Activated CD4-positive, alpha-beta T cell treated with anti-CD3 and anti-CD28 coated beads for 24 hours (primary cell): ENCODE measurements around the gene KHNYN.

Source experiments
- DNase-seq, 2 donors: peaks; one replicate each; pipeline ENCODE4 v3.0.0-alpha.2; 2020; ENCODE audit warnings: low read depth in 2 of 2

KHNYN gene

GRCh38 chr14:24422694-24423601, 6.8 kb upstream of the KHNYN start:
- no peak for DNase-seq

- DNase-seq, result no peak
Observed at GRCh38 chr14:24425704-24426103, 4.0 kb upstream of the KHNYN start.

DNA sequence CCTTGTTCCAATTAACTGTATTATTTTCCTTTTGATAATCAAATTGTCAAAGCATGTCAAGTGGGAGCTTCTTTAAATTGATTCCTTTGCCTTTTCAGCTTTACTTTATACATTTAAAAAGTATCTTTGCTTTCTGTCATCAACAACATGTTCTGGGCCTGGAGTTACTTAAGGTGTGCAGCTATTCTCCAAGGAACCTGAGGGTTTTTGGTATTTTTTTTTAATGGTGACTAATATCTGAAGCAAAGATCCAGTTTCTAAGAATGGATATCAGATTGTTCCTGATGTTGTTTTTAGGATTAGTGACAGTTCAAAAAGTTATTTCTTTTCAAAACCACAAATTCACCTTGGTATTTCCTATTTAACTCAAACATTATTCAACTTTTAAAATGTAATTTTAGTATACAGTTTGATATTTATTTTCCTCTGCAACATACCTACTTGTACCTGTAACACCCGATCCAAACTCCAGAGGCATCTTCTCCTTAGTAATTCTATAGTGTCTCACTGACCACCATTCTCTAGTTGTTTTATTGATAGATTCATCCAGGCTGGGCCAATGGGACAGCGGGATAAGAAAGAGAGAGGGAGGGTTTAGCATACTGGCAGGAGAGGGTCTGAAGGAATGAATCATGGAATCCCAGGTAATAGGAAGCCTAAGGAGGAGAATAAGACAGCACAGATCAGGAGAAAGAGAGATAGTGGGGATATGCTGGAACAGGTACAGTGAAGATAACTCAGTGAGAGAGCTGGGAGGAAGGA, 3.4 kb upstream of the KHNYN start:
- DNase-seq, result no peak

DNA sequence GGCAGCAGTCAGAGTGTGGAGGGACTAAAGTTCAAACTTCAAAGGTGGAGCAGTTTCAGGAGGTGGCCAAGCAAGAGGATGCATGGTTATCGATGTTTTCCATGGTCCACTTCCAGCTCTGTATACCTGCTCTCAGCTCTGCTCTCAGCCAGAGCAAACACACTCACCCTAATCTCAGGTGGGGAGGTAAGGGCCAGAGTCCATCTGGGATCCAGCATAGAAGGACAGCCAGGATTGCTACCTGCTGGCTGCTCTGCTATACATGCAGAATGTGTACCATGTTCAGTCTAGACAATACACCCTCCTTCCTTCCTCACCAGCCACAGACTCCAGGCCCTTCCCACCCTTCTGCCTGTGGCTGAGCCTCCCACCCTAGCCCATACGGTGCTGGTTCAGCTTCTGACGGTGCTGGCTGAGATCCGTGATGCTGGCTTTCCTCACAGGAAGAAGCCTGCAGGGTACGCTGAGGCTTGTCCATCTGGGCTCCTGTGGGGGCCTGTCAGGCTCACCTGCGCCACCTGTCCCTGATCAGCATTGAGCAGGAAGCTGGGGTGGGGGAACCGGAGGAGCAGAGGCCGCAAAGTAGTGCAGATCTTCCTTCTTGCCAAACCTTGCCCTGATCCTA, 2.7 kb upstream of the KHNYN start:
- DNase-seq, result no peak

- no peak for DNase-seq
Observed at GRCh38 chr14:24427537-24428508, 1.9 kb upstream of the KHNYN start.

GRCh38 chr14:24428628-24429394, 943 bp upstream of the KHNYN start:
- no peak for DNase-seq

GRCh38 chr14:24430143-24430681, 458 bp downstream of the KHNYN start:
- DNase-seq, result peak; percentile 23 to 48

GRCh38 chr14:24430682-24431568, 1.2 kb downstream of the KHNYN start:
- peak; percentile 29 to 58 for DNase-seq

DNA sequence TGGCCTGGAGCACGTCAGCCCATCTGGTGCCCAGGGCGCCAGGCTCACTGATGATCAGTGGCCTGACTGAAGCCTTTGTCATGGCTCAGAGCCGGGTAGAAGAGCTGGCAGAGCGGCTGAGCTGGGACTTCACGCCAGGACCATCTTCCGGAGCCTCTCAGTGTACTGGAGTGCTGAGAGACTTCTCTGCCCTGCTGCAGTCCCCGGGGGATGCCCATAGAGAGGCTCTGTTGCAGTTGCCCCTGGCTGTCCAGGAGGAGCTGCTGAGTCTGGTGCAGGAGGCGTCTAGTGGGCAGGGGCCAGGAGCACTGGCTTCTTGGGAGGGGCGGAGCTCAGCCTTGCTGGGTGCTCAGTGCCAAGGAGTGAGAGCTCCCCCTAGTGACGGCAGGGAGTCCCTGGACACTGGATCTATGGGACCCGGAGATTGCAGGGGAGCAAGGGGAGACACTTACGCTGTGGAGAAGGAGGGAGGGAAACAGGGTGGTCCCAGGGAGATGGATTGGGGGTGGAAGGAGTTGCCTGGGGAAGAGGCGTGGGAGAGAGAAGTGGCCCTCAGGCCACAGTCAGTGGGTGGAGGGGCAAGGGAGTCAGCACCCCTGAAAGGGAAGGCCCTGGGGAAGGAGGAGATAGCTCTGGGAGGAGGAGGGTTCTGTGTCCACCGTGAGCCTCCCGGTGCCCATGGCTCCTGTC, 2.0 kb downstream of the KHNYN start:
- DNase-seq, result peak; percentile 87 to 88

DNA sequence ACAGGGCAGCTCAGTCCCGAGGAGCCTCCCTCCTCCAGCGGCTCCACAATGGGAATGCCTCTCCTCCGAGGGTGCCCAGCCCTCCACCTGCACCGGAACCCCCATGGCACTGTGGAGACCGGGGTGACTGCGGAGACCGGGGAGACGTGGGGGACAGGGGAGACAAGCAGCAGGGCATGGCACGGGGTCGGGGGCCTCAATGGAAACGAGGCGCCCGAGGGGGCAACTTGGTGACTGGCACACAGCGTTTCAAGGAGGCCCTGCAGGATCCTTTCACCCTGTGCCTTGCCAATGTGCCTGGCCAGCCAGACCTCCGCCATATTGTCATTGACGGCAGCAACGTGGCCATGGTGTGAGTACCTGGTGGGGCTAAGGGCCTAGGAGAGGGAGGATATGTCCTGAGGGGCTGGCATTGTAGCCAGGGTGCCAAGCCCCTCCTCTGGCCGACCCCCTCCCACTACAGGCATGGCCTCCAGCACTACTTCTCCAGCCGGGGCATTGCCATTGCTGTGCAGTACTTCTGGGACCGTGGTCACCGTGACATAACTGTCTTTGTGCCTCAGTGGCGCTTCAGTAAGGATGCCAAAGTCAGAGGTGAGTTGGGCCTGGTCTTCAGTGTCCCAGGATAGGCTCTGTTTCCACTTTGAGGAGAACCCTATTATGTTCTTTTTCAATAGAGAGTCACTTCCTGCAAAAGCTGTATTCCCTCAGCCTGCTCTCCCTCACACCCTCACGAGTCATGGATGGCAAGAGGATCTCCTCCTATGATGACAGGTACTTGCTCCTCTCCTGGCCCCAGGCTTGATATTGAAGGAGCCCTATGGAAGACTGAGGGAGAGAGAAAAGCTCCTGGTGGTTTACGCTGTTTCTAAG, 2.7 kb downstream of the KHNYN start:
- no peak for DNase-seq

GRCh38 chr14:24434036-24434435, 4.3 kb downstream of the KHNYN start:
- no peak for DNase-seq

DNA sequence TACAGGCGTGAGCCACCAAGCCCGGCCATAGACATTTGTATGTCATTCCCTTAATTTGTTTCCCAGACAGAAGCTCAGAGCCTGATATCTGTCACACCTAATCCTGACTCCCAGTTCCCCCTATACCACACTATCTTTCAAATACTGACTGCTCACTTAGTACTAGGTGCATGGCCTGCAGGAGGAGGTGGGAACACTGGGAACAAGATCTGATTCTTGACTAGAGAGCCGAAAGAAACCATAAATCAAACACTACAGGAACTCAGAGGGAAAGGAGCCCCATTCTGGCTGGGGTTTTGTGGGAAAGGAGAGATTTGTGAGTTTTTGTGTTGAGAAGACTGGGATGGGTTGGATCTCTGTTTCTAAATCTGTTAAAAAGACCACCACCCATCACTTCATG, 4.9 kb downstream of the KHNYN start:
- DNase-seq, result no peak

DNA sequence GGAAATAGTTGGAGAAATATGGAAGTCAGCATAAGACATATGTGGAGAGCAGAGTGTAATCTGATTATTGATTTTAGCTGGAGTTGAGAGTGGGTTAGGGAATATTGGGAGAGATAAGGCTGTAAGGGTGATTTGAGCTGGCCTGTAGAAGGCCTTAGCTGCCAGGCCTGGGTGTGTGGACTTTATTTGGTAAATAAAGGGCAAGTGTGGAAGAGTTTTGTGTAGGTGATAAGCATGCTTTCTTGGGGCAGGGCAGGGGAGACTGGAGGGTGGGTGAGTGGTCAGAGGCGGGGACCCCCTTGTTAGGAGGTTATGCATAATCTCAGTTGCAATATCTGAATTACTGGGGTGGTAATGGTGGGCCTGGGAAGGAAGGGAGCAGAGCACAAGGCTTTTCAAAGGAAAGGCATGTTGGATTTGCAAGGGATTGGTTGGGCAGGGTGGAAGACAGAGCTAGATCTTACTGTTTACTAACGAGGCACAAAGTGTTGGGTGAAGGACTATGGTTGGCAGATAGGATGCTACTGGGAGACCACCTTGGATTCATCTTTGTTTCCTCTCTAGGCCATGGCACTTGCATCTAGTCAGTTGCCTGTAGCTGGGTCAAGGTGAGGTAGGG, 5.5 kb downstream of the KHNYN start:
- DNase-seq, result no peak

- DNase-seq, result no peak
Observed at GRCh38 chr14:24435998-24436354, 6.2 kb downstream of the KHNYN start.

- no peak for DNase-seq
Observed at GRCh38 chr14:24436355-24437019, 6.7 kb downstream of the KHNYN start.

GRCh38 chr14:24437020-24437735, 7.4 kb downstream of the KHNYN start:
- DNase-seq, result no peak
